BLaER1 (cell line): ENCODE data around the gene FAM222B.
"Not testable (repeated sequence)": the region's sequence is repeated elsewhere in the genome, so short reads cannot be mapped to it uniquely, and the experiment has no call there.

Experiments
- H3K27ac ChIP-seq: shearing (Covaris generic); formaldehyde crosslinking; 2 replicates; pipeline ENCODE4 v1.8.1; 2022
- H3K27me3 ChIP-seq: shearing (Covaris generic); formaldehyde crosslinking; 2 replicates; pipeline ENCODE4 v1.8.1; 2022
- H3K36me3 ChIP-seq: shearing (Covaris generic); formaldehyde crosslinking; 2 replicates; pipeline ENCODE4 v1.8.1; 2022
- H3K4me1 ChIP-seq: shearing (Covaris generic); formaldehyde crosslinking; 2 replicates; pipeline ENCODE4 v1.8.1; 2022
- H3K4me2 ChIP-seq: shearing (Covaris generic); formaldehyde crosslinking; 2 replicates; pipeline ENCODE4 v1.8.1; 2022
- H3K4me3 ChIP-seq: shearing (Covaris generic); formaldehyde crosslinking; 2 replicates; pipeline ENCODE4 v1.8.1; 2022
- H3K9ac ChIP-seq: shearing (Covaris generic); formaldehyde crosslinking; 2 replicates; pipeline ENCODE4 v1.8.1; 2022
- H3K9me3 ChIP-seq: shearing (Covaris generic); formaldehyde crosslinking; 2 replicates; pipeline ENCODE4 v1.8.1; 2022
- H4K20me1 ChIP-seq: shearing (Covaris generic); formaldehyde crosslinking; 2 replicates; pipeline ENCODE4 v1.8.1; 2022
- Cebpa-rat ChIP-seq: shearing (Covaris generic); IDR thresholded peaks from 2 replicates; pipeline ENCODE4 v1.8.1; 2022

FAM222B gene

GRCh38 chr17:28843816-28844148 lies 1.2 kb upstream of the FAM222B start:
- Histone ChIP-seq H3K4me2 (no peak overlapping the region), H3K27ac (no peak overlapping the region)

GRCh38 chr17:28841901-28842281 lies 699 bp downstream of the FAM222B start:
- Histone ChIP-seq H3K27me3 (no peaks in the 10 kb centered on the region), H3K27ac (peak overlapping the region; percentile 84), H3K4me1 (peaks cover 48% of the 10 kb centered on the region), H3K4me3 (peak overlapping the region; percentile 95), H3K36me3 (no peaks in the 10 kb centered on the region), H3K9ac (peak overlapping the region; percentile 92), H4K20me1 (peaks cover 51% of the 10 kb centered on the region), H3K9me3 (no peaks in the 10 kb centered on the region), H3K4me2 (peak overlapping the region; percentile 99)
- TF ChIP-seq Cebpa-rat, result no peak

More at GRCh38 chr17:28843816-28844148, 1.2 kb upstream of the FAM222B start:
- Histone ChIP-seq H3K9ac (no peak overlapping the region), H3K27me3 (no peaks in the 10 kb centered on the region), H3K4me1 (peaks cover 37% of the 10 kb centered on the region), H3K4me3 (no peak overlapping the region), H4K20me1 (peaks cover 33% of the 10 kb centered on the region), H3K36me3 (no peaks in the 10 kb centered on the region), H3K9me3 (no peaks in the 10 kb centered on the region)
- TF ChIP-seq Cebpa-rat, result no peak

GRCh38 chr17:28839221-28839620 lies 3.4 kb downstream of the FAM222B start:
- Histone ChIP-seq H4K20me1 (peaks cover 78% of the 10 kb centered on the region), H3K4me2 (peak overlapping the region; percentile 99), H3K9ac (no peak overlapping the region), H3K9me3 (no peaks in the 10 kb centered on the region), H3K4me1 (peaks cover 61% of the 10 kb centered on the region), H3K27ac (peak overlapping the region; percentile 22; the same call in 1 of the 2 replicates), H3K36me3 (no peaks in the 10 kb centered on the region), H3K27me3 (no peaks in the 10 kb centered on the region), H3K4me3 (no peak overlapping the region)
- TF ChIP-seq Cebpa-rat, result no peak

GRCh38 chr17:28836541-28836940 lies 6.0 kb downstream of the FAM222B start:
- H3K4me2 ChIP-seq, result not testable (repeated sequence)
- peaks cover 84% of the 10 kb centered on the region for H4K20me1 ChIP-seq
- peaks cover 51% of the 10 kb centered on the region for H3K4me1 ChIP-seq

GRCh38 chr17:28834420-28834819 lies 8.2 kb downstream of the FAM222B start:
- H3K4me1 ChIP-seq, result peaks cover 30% of the 10 kb centered on the region
- no peak overlapping the region for H3K4me3 ChIP-seq
- H3K4me2 ChIP-seq, result 0 out of 2 replicates have a peak overlapping the region, but pooled peaks have one; percentile 45
- H3K27ac ChIP-seq, result no peak overlapping the region
- H3K9ac ChIP-seq, result no peak overlapping the region
- no peaks in the 10 kb centered on the region for H3K27me3 ChIP-seq
- no peak for TF ChIP-seq Cebpa-rat
- H3K9me3 ChIP-seq, result no peaks in the 10 kb centered on the region
- peaks cover 22% of the 10 kb centered on the region for H3K36me3 ChIP-seq
- H4K20me1 ChIP-seq, result peaks cover 71% of the 10 kb centered on the region

More at GRCh38 chr17:28836541-28836940, 6.0 kb downstream of the FAM222B start:
- H3K9me3 ChIP-seq, H3K36me3 ChIP-seq, H3K4me3 ChIP-seq, H3K9ac ChIP-seq, H3K27me3 ChIP-seq, H3K27ac ChIP-seq: not testable (repeated sequence)

- no peaks in the 10 kb centered on the region for H3K27me3 ChIP-seq
- no peak for TF ChIP-seq Cebpa-rat
- H3K36me3 ChIP-seq, result peaks cover 30% of the 10 kb centered on the region
- H3K9ac ChIP-seq, result no peak overlapping the region
- H3K27ac ChIP-seq, result no peak overlapping the region
- H4K20me1 ChIP-seq, result peaks cover 30% of the 10 kb centered on the region
- H3K9me3 ChIP-seq, result no peaks in the 10 kb centered on the region
- H3K4me3 ChIP-seq, result no peak overlapping the region
- H3K4me2 ChIP-seq, result no peak overlapping the region
- H3K4me1 ChIP-seq, result no peaks in the 10 kb centered on the region
These were observed 14.1 kb downstream of the FAM222B start for GRCh38 chr17:28828294-28829040.

- Histone ChIP-seq H3K27me3 (no peaks in the 10 kb centered on the region), H3K9ac (no peak overlapping the region), H3K9me3 (no peaks in the 10 kb centered on the region), H3K4me2 (no peak overlapping the region), H4K20me1 (peaks cover 31% of the 10 kb centered on the region; the same call in 1 of the 2 replicates), H3K4me1 (no peaks in the 10 kb centered on the region), H3K4me3 (no peak overlapping the region), H3K36me3 (peaks cover 30% of the 10 kb centered on the region), H3K27ac (no peak overlapping the region)
- TF ChIP-seq Cebpa-rat, result no peak
These were observed 14.9 kb downstream of the FAM222B start for GRCh38 chr17:28827672-28828071.

- H3K27ac ChIP-seq, result no peak overlapping the region
- H3K27me3 ChIP-seq, result no peaks in the 10 kb centered on the region
- H3K9me3 ChIP-seq, result no peaks in the 10 kb centered on the region
- no peak overlapping the region for H3K9ac ChIP-seq
- no peak overlapping the region for H3K4me2 ChIP-seq
- H4K20me1 ChIP-seq, result peaks cover 31% of the 10 kb centered on the region; the same call in 1 of the 2 replicates
- no peak overlapping the region for H3K4me3 ChIP-seq
- no peak for TF ChIP-seq Cebpa-rat
- no peaks in the 10 kb centered on the region for H3K36me3 ChIP-seq
- no peaks in the 10 kb centered on the region for H3K4me1 ChIP-seq
These were observed 23.0 kb downstream of the FAM222B start for GRCh38 chr17:28819582-28819981.

GRCh38 chr17:28818819-28819221 lies 23.8 kb downstream of the FAM222B start:
- no peak overlapping the region for H3K4me2 ChIP-seq
- TF ChIP-seq Cebpa-rat, result no peak
- H3K9ac ChIP-seq, result no peak overlapping the region
- no peak overlapping the region for H3K4me3 ChIP-seq
- no peak overlapping the region for H3K27ac ChIP-seq
- H3K36me3 ChIP-seq, result no peaks in the 10 kb centered on the region
- peaks cover 24% of the 10 kb centered on the region; the same call in 1 of the 2 replicates for H4K20me1 ChIP-seq
- peaks cover 3% of the 10 kb centered on the region for H3K4me1 ChIP-seq
- no peaks in the 10 kb centered on the region for H3K27me3 ChIP-seq
- H3K9me3 ChIP-seq, result no peaks in the 10 kb centered on the region

GRCh38 chr17:28816540-28816939 lies 26.1 kb downstream of the FAM222B start:
- H3K4me1 ChIP-seq, result peaks cover 13% of the 10 kb centered on the region
- no peak overlapping the region for H3K27ac ChIP-seq
- no peaks in the 10 kb centered on the region for H3K36me3 ChIP-seq
- no peak overlapping the region for H3K4me3 ChIP-seq
- peaks cover 15% of the 10 kb centered on the region; the same call in 1 of the 2 replicates for H4K20me1 ChIP-seq
- no peaks in the 10 kb centered on the region for H3K27me3 ChIP-seq
- no peak overlapping the region for H3K4me2 ChIP-seq
- no peaks in the 10 kb centered on the region for H3K9me3 ChIP-seq
- no peak overlapping the region for H3K9ac ChIP-seq
- no peak for TF ChIP-seq Cebpa-rat
